22Rv1 (cell line): ENCODE data around the gene IRAK2.
A peak's percentile ranks its signal among the peaks of the same experiment; 100 is the strongest.

Source experiments
- H3K27ac ChIP-seq: fragments of 450-650 bp; 2 replicates; pipeline ENCODE4 v1.5.1; 2017
- CTCF ChIP-seq: fragments of 450-650 bp; IDR thresholded peaks from 2 replicates; pipeline ENCODE4 v1.5.1; 2017; ENCODE audit warnings: mild to moderate bottlenecking
- ZFX ChIP-seq: fragments of 450-650 bp; IDR thresholded peaks from 2 replicates; pipeline ENCODE4 v1.6.1; 2017; ENCODE audit warnings: antibody characterized with exemption, borderline replicate concordance

IRAK2 gene

GRCh38 chr3:10229576-10229975, 64.9 kb downstream of the IRAK2 start:
- TF ChIP-seq ZFX, result no peak
- no peak for TF ChIP-seq CTCF
- H3K27ac ChIP-seq, result no peak overlapping the region

GRCh38 chr3:10232137-10232536, 67.4 kb downstream of the IRAK2 start:
- H3K27ac ChIP-seq, result no peak overlapping the region
- TF ChIP-seq CTCF (no peak), ZFX (no peak)

GRCh38 chr3:10233988-10234387, 69.3 kb downstream of the IRAK2 start:
- H3K27ac ChIP-seq, result no peak overlapping the region
- no peak for TF ChIP-seq ZFX
- TF ChIP-seq CTCF, result no peak

- H3K27ac ChIP-seq, result peak overlapping the region; percentile 26
- no peak for TF ChIP-seq CTCF
- no peak for TF ChIP-seq ZFX
Measured at GRCh38 chr3:10234526-10235230, 70.0 kb downstream of the IRAK2 start.

- H3K27ac ChIP-seq, result peak overlapping the region; percentile 26
- TF ChIP-seq ZFX (no peak), CTCF (no peak)
Measured at GRCh38 chr3:10235551-10235950, 70.8 kb downstream of the IRAK2 start.

GRCh38 chr3:10238345-10239183, 73.8 kb downstream of the IRAK2 start:
- H3K27ac ChIP-seq, result no peak overlapping the region

More at GRCh38 chr3:10238345-10239183, 73.8 kb downstream of the IRAK2 start:
- TF ChIP-seq ZFX, result no peak
- no peak for TF ChIP-seq CTCF
